Measurements from ENCODE around the gene ZBTB7C. TPM values are rescaled to one million over a fixed set of nuclear protein-coding genes. Genes with fewer than 3 reads are reported as not detected.

ZBTB7C gene
- total and polyA plus RNA-seq, 9 of the 15 experiments (the other 6 are each of a cell fraction or from before 2014, with no cell fraction given) = not detected

GRCh38 chr18:48191494-48191893 lies 217.7 kb downstream of the ZBTB7C start:
- POLR2A ChIA-PET = no interaction called here
- TF ChIP-seq HDAC8 (tag; IDR thresholded peaks at IDR 0.05) (no peak), SNRNP70 (optimal IDR thresholded peaks at IDR 0.05; ENCODE audit: low read depth, low read length) (no peak), PTRF (tag; IDR thresholded peaks at IDR 0.05) (no peak), ESRRB (CRISPR knock-in tag; IDR thresholded peaks at IDR 0.05; ENCODE audit: borderline replicate concordance) (no peak), KLF1 (tag; IDR thresholded peaks at IDR 0.05) (no peak), TEAD1 (CRISPR knock-in tag; IDR thresholded peaks at IDR 0.05) (no peak), RBM14 (IDR thresholded peaks at IDR 0.05; ENCODE audit: borderline replicate concordance, insufficient read depth, low read depth, low read length) (no peak), MCM2 (IDR thresholded peaks at IDR 0.05; ENCODE audit: low read depth) (no peak), ZNF24 (IDR thresholded peaks at IDR 0.05) (no peak), ZBTB33 (CRISPR knock-in tag; IDR thresholded peaks at IDR 0.05) (no peak), JUN (IDR thresholded peaks at IDR 0.05; ENCODE audit: borderline replicate concordance, low read depth, low read length) (no peak), JUN (CRISPR knock-in tag; IDR thresholded peaks at IDR 0.05; ENCODE audit: borderline replicate concordance) (no peak), ERF (CRISPR knock-in tag; IDR thresholded peaks at IDR 0.05) (no peak), MXI1 (IDR thresholded peaks at IDR 0.05; ENCODE audit: low read depth, low read length) (no peak), NCOA4 (IDR thresholded peaks at IDR 0.05; ENCODE audit: partially characterized antibody) (no peak), RFX7 (CRISPR knock-in tag; IDR thresholded peaks at IDR 0.05) (no peak), SMARCE1 (IDR thresholded peaks at IDR 0.05) (no peak), CBFA2T3 (IDR thresholded peaks at IDR 0.05) (no peak), HNRNPLL (IDR thresholded peaks at IDR 0.05; ENCODE audit: low read depth, low read length, poor library complexity, severe bottlenecking) (no peak)
- no peak for FAIRE-seq
- no peak for DNase-seq (ENCODE audit: extremely low read depth in 1 of 4, low spot score in 3 of 4)
- H3K36me3 ChIP-seq (ENCODE audit: control insufficient read depth, insufficient read depth, low read length) = no peaks in the 10 kb centered on the region
- intact Hi-C loops (cut with micrococcal nuclease) (no loop called here), in situ Hi-C loops (cut with MboI) (no loop called here)
- 0% methylated on average over 2 of the region's 3 CpGs for WGBS (ENCODE audit: insufficient coverage, low coverage, missing lambda C conversion rate)
- no peak overlapping the region for H3K4me2 ChIP-seq (ENCODE audit: insufficient read depth, low read length)
- CTCF ChIA-PET (ENCODE audit: low intra/inter-chr PET ratio) = no interaction called here
- H2AFZ ChIP-seq (ENCODE audit: low read depth, low read length) = no peak overlapping the region
- no TSS peak for BruUV-seq (replicated peaks)
- no peaks in the 10 kb centered on the region for H3K4me1 ChIP-seq (replicated peaks in 1 of 2; ENCODE audit: control insufficient read depth in 2 of 2, insufficient read depth in 2 of 2, low read length in 2 of 2)
- H4K20me1 ChIP-seq (replicated peaks; ENCODE audit: control insufficient read depth, insufficient read depth, low read length) = no peaks in the 10 kb centered on the region
- no peak overlapping the region for H3K9ac ChIP-seq (ENCODE audit: insufficient read depth in 1 of 2, low read depth in 2 of 2, low read length in 2 of 2)
- H3K27ac ChIP-seq (ENCODE audit: extremely low read depth, low read depth, low read length) = no peak overlapping the region
- ATAC-seq = no peak
- H3K79me2 ChIP-seq (ENCODE audit: control insufficient read depth, insufficient read depth, low read length) = no peaks in the 10 kb centered on the region
- no peak overlapping the region for H3K4me3 ChIP-seq
- H3K9me3 ChIP-seq (replicated peaks; ENCODE audit: control insufficient read depth, insufficient read depth, low read depth, low read length) = no peaks in the 10 kb centered on the region
- peaks cover 0 to 5% of the 10 kb centered on the region in 2 experiments; a peak in 1 of 5 replicates for H3K27me3 ChIP-seq (ENCODE audit: control insufficient read depth in 2 of 2, insufficient read depth in 2 of 2, low read length in 2 of 2)
- no peaks in the 10 kb centered on the region for H3K9me1 ChIP-seq (ENCODE audit: control insufficient read depth, insufficient read depth, low read length)

Measured in K562 (cell line).